Left lung (tissue), 10 donors: ENCODE measurements around the gene GINS1. TPM values are rescaled to one million over a fixed set of nuclear protein-coding genes. Genes with fewer than 3 reads are reported as not detected.

Experiments used
- ATAC-seq: fragments of 200-7000 bp; cut with Tn5 transposase; one replicate; pipeline ENCODE4 v1.9.1; 2020; ENCODE audit warnings: moderate library complexity
- DNase-seq, 4 donors: peaks; one replicate each; pipeline ENCODE4 v3.0.0-alpha.2; 2013 to 2020
- H3K27ac ChIP-seq, 2 donors: fragments of 200-600 bp; sonication (generic) in 1 of 2; one replicate each; pipeline versions ENCODE4 v1.5.0 to v1.8.0; 2020 to 2021
- H3K27me3 ChIP-seq, 2 donors: fragments of 200-600 bp; sonication (generic) in 1 of 2; one replicate each; pipeline versions ENCODE4 v1.5.0 to v1.8.0; 2020 to 2021
- H3K36me3 ChIP-seq, 2 donors: fragments of 200-600 bp; sonication (generic) in 1 of 2; one replicate each; pipeline versions ENCODE4 v1.5.0 to v1.8.0; 2020 to 2021
- H3K4me1 ChIP-seq, 2 donors: fragments of 200-600 bp; one replicate each; pipeline ENCODE4 v1.8.0; 2021
- H3K4me3 ChIP-seq, 2 donors: fragments of 200-600 bp; sonication (generic) in 1 of 2; one replicate each; pipeline versions ENCODE4 v1.5.0 to v1.8.0; 2020 to 2021; ENCODE audit warnings: mild to moderate bottlenecking in 1 of 2
- H3K9me3 ChIP-seq, 2 donors: fragments of 200-600 bp; sonication (generic) in 1 of 2; one replicate each; pipeline versions ENCODE4 v1.5.0 to v1.8.0; 2020 to 2021
- CTCF ChIP-seq, 2 donors: fragments of 200-600 bp; sonication (generic) in 1 of 2; IDR thresholded peaks; one replicate each; pipeline versions ENCODE4 v1.5.0 to v1.8.0; 2021; ENCODE audit warnings: antibody characterized with exemption in 2 of 2
- intact Hi-C, 2 donors: fragments of 100-400 bp; cut with DNase I; formaldehyde crosslinking; loops; one replicate each; pipeline versions ENCODE4 v1.11.2 to v1.14.2; 2022
- polyA plus RNA-seq, 6 donors: library from polyadenylated mRNA; unstranded; fragments of 120-200 nt; gene quantifications; one replicate each; pipeline ENCODE4 v1.2.1, GENCODE V29; 2013; ENCODE audit not compliant: insufficient read length in 6 of 6
- total RNA-seq, 2 donors: library from RNA; stranded (reverse); fragmentation: NEBNext Ultra II Directional; extraction: Animal tissue kit (Norgen Biotek cat#: 25700); gene quantifications; one replicate each; pipeline ENCODE4 v1.2.1, GENCODE V29; 2021
- donor health status: DM: no; HTN: yes; CAD: no.
- donor health status: DM: no; HTN: no; CAD: no.

GINS1 gene
- total and polyA plus RNA-seq, 8 donors: 4.8 to 22.9 (median 15.5) TPM

- H3K4me1 ChIP-seq: no peaks in the 10 kb centered on the region
- H3K27ac ChIP-seq: no peak overlapping the region
- H3K9me3 ChIP-seq: no peaks in the 10 kb centered on the region
- peak; percentile 32 for ATAC-seq
- TF ChIP-seq CTCF (IDR thresholded peaks at IDR 0.05): no peak
- intact Hi-C loops: no loop called here
- no peak overlapping the region for H3K4me3 ChIP-seq
- H3K36me3 ChIP-seq: no peaks in the 10 kb centered on the region
- H3K27me3 ChIP-seq: no peaks in the 10 kb centered on the region
- DNase-seq: peak in 1 of 4 donors; percentile 17
These were observed 85.7 kb downstream of the GINS1 start for GRCh38 chr20:25493137-25493536.

- H3K9me3 ChIP-seq: no peaks in the 10 kb centered on the region
- no peak for TF ChIP-seq CTCF (IDR thresholded peaks at IDR 0.05)
- no peak overlapping the region for H3K4me3 ChIP-seq
- DNase-seq: peak in 1 of 4 donors; percentile 68
- no peak for ATAC-seq
- H3K27ac ChIP-seq: no peak overlapping the region
- no peaks in the 10 kb centered on the region for H3K27me3 ChIP-seq
- H3K4me1 ChIP-seq: no peaks in the 10 kb centered on the region
- no peaks in the 10 kb centered on the region for H3K36me3 ChIP-seq
- intact Hi-C loops: no loop called here
These were observed 86.5 kb downstream of the GINS1 start for GRCh38 chr20:25493748-25494505.

GRCh38 chr20:25494506-25495188, 87.2 kb downstream of the GINS1 start:
- H3K4me3 ChIP-seq: no peak overlapping the region
- no peaks in the 10 kb centered on the region for H3K4me1 ChIP-seq
- peak in 1 of 4 donors; percentile 47 for DNase-seq
- ATAC-seq: no peak
- TF ChIP-seq CTCF (IDR thresholded peaks at IDR 0.05): no peak
- H3K27me3 ChIP-seq: no peaks in the 10 kb centered on the region
- H3K9me3 ChIP-seq: no peaks in the 10 kb centered on the region
- intact Hi-C loops: no loop called here
- no peak overlapping the region for H3K27ac ChIP-seq
- no peaks in the 10 kb centered on the region for H3K36me3 ChIP-seq

- TF ChIP-seq CTCF (IDR thresholded peaks at IDR 0.05): no peak
- intact Hi-C loops: no loop called here
- no peak overlapping the region for H3K4me3 ChIP-seq
- DNase-seq: peak in 1 of 4 donors; percentile 59
- no peaks in the 10 kb centered on the region for H3K27me3 ChIP-seq
- no peak for ATAC-seq
- no peaks in the 10 kb centered on the region for H3K36me3 ChIP-seq
- H3K9me3 ChIP-seq: no peaks in the 10 kb centered on the region
- H3K27ac ChIP-seq: no peak overlapping the region
- H3K4me1 ChIP-seq: no peaks in the 10 kb centered on the region
These were observed 87.8 kb downstream of the GINS1 start for GRCh38 chr20:25495189-25495824.
